NCI-H510A treated with DMSO at 0.1 percent for 48 hours (cell line): ENCODE measurements around the gene DNER.

Experiments
- DNase-seq: peaks from one replicate; lab custom pipeline; 2025; lab: John Stamatoyannopoulos, UW

DNER gene

DNA sequence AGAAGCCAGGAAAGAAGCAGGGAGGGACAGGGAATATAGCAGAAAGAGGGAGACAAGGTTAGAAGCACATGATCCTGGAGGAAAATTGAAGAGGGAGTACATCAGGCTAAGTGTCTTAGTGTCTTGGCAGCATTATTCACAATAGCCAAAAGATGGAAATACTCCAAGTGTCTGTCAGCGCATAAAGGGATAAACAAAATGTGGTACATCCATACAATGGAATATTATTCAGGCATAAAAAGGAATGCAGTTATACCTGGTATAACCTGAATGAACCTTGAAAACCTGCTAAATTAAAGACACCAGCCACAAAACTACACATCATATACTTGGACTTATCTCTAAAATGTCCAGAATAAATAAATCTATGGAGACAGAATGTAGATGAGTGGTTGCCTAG lies 224.2 kb downstream of the DNER start:
- DNase-seq, result no peak

DNA sequence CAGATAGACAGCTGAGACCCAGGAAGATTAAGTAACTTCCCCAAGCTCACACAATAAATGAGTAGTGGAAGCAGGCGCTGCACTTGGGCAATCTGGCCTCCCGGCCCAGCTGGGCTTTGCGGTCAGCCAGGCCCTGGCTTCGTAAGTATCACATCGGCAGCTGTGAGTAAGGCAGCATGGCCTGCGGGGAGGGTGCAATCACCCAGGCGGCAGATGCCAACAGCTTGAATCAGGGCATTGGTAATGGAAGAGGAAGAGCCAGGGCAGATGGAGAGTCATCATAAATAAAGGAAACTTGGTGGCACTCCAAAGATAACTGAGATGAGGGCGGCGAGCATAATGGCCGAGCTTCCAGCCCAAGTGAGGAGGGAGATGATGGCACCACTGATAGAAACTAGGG lies 225.3 kb downstream of the DNER start:
- no peak for DNase-seq

DNA sequence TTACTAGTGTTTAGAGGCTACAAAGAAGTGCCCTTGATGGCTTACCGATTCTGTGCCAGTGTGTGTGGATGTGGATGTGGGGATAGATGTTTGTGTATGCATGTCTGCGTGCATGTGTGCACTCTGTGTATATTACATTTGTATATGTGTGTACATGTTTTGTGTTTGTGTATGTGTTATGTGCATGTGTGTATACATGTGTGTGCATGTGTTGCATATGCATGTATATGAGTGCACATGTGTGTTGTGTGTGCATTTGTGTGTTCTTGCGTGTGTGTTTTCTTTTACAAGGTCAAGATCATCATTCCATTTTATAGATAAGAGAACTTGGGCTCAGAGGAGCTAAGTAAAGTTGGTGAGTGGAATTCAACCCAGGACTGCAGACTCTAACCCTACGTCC lies 226.1 kb downstream of the DNER start:
- no peak for DNase-seq

DNA sequence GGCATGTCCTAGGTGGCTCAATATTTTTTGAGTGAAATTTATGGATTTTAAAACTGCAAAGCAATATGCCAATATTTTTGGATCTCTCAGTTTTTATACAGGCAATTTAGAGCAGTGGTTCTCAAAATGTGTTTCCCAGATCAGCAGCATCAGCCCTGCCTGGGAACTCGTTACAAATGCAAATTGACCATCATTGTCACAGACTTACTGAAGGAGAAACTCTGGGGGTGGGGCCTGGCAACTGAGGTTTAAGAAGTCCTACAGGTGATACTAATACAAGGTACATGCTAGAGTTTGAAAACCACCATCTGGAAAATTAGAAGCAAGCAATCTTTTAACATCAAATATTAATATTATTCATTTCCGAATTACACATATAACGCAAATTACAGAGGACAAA lies 227.7 kb downstream of the DNER start:
- DNase-seq, result no peak

- DNase-seq, result no peak
Measured at GRCh38 chr2:229485857-229486256, 228.5 kb downstream of the DNER start.

- no peak for DNase-seq
Measured at GRCh38 chr2:229477269-229477755, 237.0 kb downstream of the DNER start.

GRCh38 chr2:229475778-229476177 lies 238.6 kb downstream of the DNER start:
- DNase-seq, result no peak

GRCh38 chr2:229474125-229474524 lies 240.2 kb downstream of the DNER start:
- DNase-seq, result no peak

DNA sequence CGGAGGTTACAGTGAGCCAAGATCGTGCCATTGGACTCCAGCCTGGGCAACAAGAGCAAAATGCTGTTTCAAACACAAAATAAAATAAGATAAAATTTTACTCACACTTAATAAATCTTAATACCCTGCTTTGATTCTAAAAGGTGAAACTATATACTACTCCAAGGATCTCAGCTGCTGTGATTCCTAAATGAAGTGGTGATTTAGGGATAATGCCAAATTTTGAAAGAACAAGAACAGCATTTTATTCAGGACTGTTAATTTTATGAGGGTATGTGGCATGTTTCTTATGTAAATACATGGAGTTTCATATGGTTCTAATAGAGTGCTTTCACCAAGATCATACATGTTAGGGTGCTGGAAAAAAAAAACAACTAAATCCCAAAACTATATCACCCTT lies 243.6 kb downstream of the DNER start:
- DNase-seq, result no peak

DNA sequence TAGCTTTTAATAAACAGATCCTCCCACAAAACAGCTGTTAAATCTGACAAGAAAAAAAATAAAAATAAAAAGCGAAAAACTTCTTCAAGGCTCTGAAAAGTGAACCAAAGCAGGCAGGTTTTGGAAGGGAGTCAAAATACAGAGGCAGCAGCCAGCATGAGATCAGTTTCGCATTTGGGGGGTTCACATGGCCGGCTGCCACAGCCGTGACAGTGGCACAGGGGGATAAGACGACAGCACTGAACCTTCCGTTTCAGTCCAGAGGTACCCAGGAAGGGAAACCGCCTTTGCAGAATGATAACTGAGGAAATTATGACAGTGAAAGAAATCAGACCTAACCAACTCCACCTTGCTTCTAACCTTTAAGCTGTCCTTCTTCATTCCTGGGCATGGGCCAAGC lies 246.6 kb downstream of the DNER start:
- DNase-seq, result no peak

GRCh38 chr2:229463841-229464346 lies 250.5 kb downstream of the DNER start:
- DNase-seq, result no peak

DNA sequence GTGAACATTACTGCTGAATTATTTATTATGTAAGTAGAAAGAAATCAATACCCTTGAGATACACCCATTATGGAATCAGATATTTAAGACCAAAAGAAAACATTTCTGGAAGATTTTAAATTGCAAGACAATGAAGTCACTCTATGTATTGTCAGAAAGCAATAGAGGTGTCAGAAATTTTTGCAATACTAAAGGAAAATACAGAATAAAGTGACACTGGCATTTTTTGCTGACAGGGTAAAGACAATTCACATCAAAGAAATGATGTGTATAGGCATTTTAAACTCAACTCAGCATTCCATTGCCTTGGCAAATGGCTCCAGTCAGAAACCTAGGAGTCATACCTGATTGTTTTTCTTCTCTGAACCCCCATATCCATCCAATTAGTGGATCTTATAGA lies 252.2 kb downstream of the DNER start:
- DNase-seq, result no peak

DNA sequence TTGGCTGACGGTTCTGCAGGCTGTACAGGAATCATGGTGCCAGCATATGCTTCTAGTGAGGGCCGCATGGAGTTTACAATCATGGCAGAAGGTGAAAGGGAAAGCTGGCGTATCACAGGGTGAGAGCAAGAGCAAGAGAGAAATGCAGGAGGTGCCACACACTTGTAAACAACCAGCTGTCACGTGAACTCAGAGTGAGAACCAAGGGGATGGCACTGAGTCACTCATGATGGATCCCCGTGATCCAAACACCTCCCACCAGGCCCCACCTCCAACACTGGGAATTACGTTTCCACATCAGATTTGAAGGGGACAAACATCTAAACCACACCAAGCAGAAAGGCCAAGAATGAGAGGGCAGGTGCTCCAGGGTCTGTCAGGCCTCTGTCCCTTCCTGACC lies 258.3 kb downstream of the DNER start:
- DNase-seq, result no peak

DNA sequence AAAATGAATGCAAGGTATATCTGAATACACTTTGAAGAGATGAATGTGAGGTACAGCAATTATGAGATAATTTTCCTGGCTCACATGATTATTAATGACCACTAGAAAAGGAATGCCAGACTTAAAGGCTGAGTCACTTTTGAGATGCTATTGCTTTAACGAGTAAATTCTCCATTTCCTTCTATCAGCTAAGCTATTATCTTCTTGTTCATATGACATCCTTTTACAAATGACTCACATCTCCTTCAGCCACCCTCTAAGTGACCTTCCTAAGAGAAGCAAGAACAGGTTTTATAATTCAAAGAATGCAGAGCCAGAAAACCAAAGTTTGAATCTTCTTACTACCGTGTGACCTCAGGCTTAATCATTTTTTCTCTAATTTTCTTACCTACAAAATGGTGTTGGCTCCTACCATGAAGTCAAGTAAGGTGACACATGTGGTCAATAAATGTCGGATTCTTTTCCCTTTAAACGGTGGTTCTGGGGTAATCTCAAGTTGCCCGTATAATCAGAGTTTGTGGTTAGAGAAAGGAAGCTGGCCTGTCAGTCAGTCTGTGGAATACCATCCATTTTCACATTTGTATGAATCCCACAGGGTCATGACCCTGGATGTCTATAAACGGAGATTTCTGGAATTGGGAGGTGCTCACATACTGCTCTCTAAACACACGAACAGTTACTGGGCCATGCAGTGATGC lies 259.3 kb downstream of the DNER start:
- no peak for DNase-seq

DNA sequence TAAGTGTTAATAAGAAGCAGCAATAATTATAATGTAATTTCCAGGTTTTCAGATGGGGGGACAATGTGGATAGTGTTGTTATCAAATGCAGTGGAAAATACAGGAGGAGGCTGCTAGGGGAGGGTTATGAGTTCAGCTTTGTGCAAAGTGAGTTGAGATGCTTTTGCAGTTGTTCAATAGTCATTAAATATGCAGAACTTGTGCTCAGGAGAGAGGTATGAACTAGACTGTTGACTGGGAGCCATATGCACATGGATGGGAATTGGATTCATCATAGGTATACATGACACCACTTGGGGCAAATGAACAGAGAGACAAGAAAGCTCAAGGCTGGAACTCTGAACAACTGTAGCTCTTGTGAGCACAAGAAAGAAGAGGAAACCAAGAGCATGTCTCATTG lies 261.1 kb downstream of the DNER start:
- DNase-seq, result no peak

- no peak for DNase-seq
Measured at GRCh38 chr2:229451852-229452251, 262.5 kb downstream of the DNER start.

GRCh38 chr2:229447227-229447626 lies 267.1 kb downstream of the DNER start:
- no peak for DNase-seq

DNA sequence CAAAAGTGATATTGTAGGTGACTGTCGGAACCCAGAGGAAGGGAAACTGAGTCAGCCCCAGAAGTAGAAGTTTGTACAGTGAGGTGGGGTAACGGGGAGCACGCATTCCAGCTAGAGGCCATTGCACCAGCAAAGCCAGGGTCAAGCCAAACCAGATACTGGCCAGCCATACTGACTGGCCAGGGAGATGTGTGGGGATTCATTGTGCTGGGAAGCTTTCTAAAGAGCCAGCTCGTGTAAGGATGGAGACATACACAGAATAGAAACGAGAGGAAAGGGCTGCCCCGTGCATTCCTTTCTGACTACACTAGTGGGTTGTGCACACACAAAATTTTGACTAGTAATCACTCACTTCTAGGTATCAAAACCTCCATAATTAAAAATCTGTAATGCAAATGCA lies 268.0 kb downstream of the DNER start:
- DNase-seq, result no peak

- no peak for DNase-seq
Measured at GRCh38 chr2:229445501-229446211, 268.7 kb downstream of the DNER start.

DNA sequence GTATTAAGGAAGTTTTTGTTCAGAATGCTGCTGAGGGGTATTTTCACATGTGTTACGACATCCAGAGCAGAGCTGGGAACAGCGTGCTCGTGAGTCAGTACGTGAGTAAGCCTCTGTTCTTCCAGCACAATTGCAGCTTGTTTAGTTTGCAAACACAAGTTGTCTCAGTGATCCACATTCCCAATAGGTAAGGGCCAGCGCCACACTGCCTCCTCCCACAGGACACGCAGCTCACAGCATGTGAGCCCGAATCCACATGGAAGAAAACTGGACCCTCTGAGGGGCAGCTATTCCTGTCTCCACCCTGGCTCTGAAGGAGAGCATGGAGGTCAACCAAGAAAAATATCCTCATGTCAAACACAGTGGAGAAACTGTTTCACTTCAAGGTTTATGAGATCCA lies 269.3 kb downstream of the DNER start:
- DNase-seq, result no peak

GRCh38 chr2:229443546-229444268 lies 270.6 kb downstream of the DNER start:
- DNase-seq, result no peak

GRCh38 chr2:229443141-229443540 lies 271.2 kb downstream of the DNER start:
- no peak for DNase-seq
